Hepatocyte (in vitro differentiated cells): ENCODE measurements around the gene PDPN.

Experiments
- CTCF ChIP-seq: fragments of 200-600 bp; sonication (generic); IDR thresholded peaks from 2 replicates; pipeline ENCODE4 v1.5.1; 2016; ENCODE audit warnings: antibody characterized with exemption, mild to moderate bottlenecking; ENCODE audit not compliant: poor library complexity
- EZH2 ChIP-seq: fragments of 200-600 bp; sonication (generic); IDR thresholded peaks from 2 replicates; pipeline ENCODE4 v1.6.1; 2016; ENCODE audit warnings: antibody characterized with exemption, mild to moderate bottlenecking, borderline replicate concordance
- EZH2phosphoT487 ChIP-seq: fragments of 200-600 bp; sonication (generic); IDR thresholded peaks from one replicate; pipeline ENCODE4 v1.6.1; 2018; ENCODE audit warnings: antibody characterized with exemption, mild to moderate bottlenecking, low read depth, moderate library complexity; ENCODE audit not compliant: unreplicated experiment, severe bottlenecking

- TF ChIP-seq CTCF (no peak), EZH2phosphoT487 (no peak), EZH2 (no peak)
Measured at GRCh38 chr1:13576926-13577325, 6.7 kb upstream of the PDPN start.
